H9 (cell line): ENCODE measurements around the gene CAMTA1. TPM values are rescaled to one million over a fixed set of nuclear protein-coding genes. Genes with fewer than 3 reads are reported as not detected.

Experiments used
- DNase-seq: peaks from one replicate; pipeline ENCODE4 v3.0.0-alpha.2; 2017
- H2AFZ ChIP-seq: one replicate; pipeline ENCODE4 v1.6.1; 2013; ENCODE audit warnings: mild to moderate bottlenecking, low read length, control low read depth, moderate library complexity
- H2AK5ac ChIP-seq: 2 replicates; pipeline ENCODE4 v1.6.1; 2013; ENCODE audit warnings: low read length, control low read depth, mixed read lengths; ENCODE audit not compliant: insufficient read length
- H2BK120ac ChIP-seq: one replicate; pipeline ENCODE4 v1.6.1; 2013; ENCODE audit warnings: low read depth, mild to moderate bottlenecking, low read length, control low read depth, inconsistent platforms; ENCODE audit not compliant: poor library complexity, severe bottlenecking
- H2BK12ac ChIP-seq: 2 replicates; pipeline ENCODE4 v1.6.1; 2013; ENCODE audit warnings: low read length, control low read depth, mixed read lengths, low read depth; ENCODE audit not compliant: insufficient read length
- H2BK15ac ChIP-seq: 2 replicates; pipeline ENCODE4 v1.6.1; 2013; ENCODE audit warnings: low read depth, low read length, control low read depth
- H2BK20ac ChIP-seq: one replicate; pipeline ENCODE4 v1.6.1; 2013; ENCODE audit warnings: low read depth, mild to moderate bottlenecking, low read length, control low read depth, inconsistent platforms; ENCODE audit not compliant: poor library complexity, severe bottlenecking
- H2BK5ac ChIP-seq: 2 replicates; pipeline ENCODE4 v1.6.1; 2013; ENCODE audit warnings: low read length, control low read depth, mixed read lengths; ENCODE audit not compliant: insufficient read length
- H3K14ac ChIP-seq: 2 replicates; pipeline ENCODE4 v1.6.1; 2013; ENCODE audit warnings: low read length, control low read depth; ENCODE audit not compliant: insufficient read depth
- H3K18ac ChIP-seq: 2 replicates; pipeline ENCODE4 v1.6.1; 2013; ENCODE audit warnings: low read depth, mild to moderate bottlenecking, mixed read lengths, low read length, control low read depth; ENCODE audit not compliant: insufficient read length
- H3K23ac ChIP-seq: 2 replicates; pipeline ENCODE4 v1.6.1; 2013; ENCODE audit warnings: low read length, control low read depth, mixed read lengths, low read depth; ENCODE audit not compliant: insufficient read length
- H3K23me2 ChIP-seq: 2 replicates; pipeline ENCODE4 v1.6.1; 2013; ENCODE audit warnings: low read depth, mild to moderate bottlenecking, mixed read lengths, low read length, control low read depth; ENCODE audit not compliant: insufficient read length, poor library complexity, severe bottlenecking
- H3K27ac ChIP-seq: 2 replicates; pipeline ENCODE4 v1.5.1; 2013; ENCODE audit warnings: low read length, control low read depth, mixed read lengths, low read depth; ENCODE audit not compliant: insufficient read length
- H3K27me3 ChIP-seq: 2 replicates; pipeline ENCODE4 v1.6.1; 2013; ENCODE audit warnings: low read length, control low read depth, inconsistent platforms; ENCODE audit not compliant: insufficient read depth
- H3K4ac ChIP-seq: 2 replicates; pipeline ENCODE4 v1.6.1; 2013; ENCODE audit warnings: low read depth, mild to moderate bottlenecking, control low read depth, inconsistent platforms, low read length, moderate library complexity
- H3K4me1 ChIP-seq: 2 replicates; pipeline ENCODE4 v1.6.1; 2013; ENCODE audit warnings: low read length, control low read depth, inconsistent platforms; ENCODE audit not compliant: insufficient read depth
- H3K4me2 ChIP-seq: 2 replicates; pipeline ENCODE4 v1.6.1; 2013; ENCODE audit warnings: low read length, control low read depth, mixed read lengths; ENCODE audit not compliant: insufficient read length, insufficient read depth
- H3K56ac ChIP-seq: 2 replicates; pipeline ENCODE4 v1.6.1; 2013; ENCODE audit warnings: low read depth, mild to moderate bottlenecking, mixed read lengths, low read length, control low read depth; ENCODE audit not compliant: insufficient read length
- H3K79me1 ChIP-seq: 2 replicates; pipeline ENCODE4 v1.6.1; 2013; ENCODE audit warnings: low read depth, mild to moderate bottlenecking, moderate library complexity, low read length, control low read depth, inconsistent platforms; ENCODE audit not compliant: insufficient read depth, poor library complexity, severe bottlenecking
- H3K79me2 ChIP-seq: 2 replicates; pipeline ENCODE4 v1.6.1; 2013; ENCODE audit warnings: low read length, control low read depth, inconsistent platforms; ENCODE audit not compliant: insufficient read depth
- H3K9ac ChIP-seq: 2 replicates; pipeline ENCODE4 v1.6.1; 2013; ENCODE audit warnings: low read length, control low read depth, mixed read lengths; ENCODE audit not compliant: insufficient read length; ENCODE audit errors: extremely low read depth
- H3K9me3 ChIP-seq: one replicate; pipeline ENCODE4 v1.6.1; 2013; ENCODE audit warnings: low read depth, low read length, inconsistent platforms; ENCODE audit not compliant: control insufficient read depth
- H3T11ph ChIP-seq: one replicate; pipeline ENCODE4 v1.6.1; 2013; ENCODE audit warnings: mild to moderate bottlenecking, low read length, control low read depth, inconsistent platforms
- H4K20me1 ChIP-seq: one replicate; pipeline ENCODE4 v1.6.1; 2013; ENCODE audit not compliant: control insufficient read depth, insufficient read length, insufficient read depth
- H4K5ac ChIP-seq: 2 replicates; pipeline ENCODE4 v1.6.1; 2013; ENCODE audit warnings: low read depth, mild to moderate bottlenecking, mixed read lengths, low read length, control low read depth; ENCODE audit not compliant: insufficient read length
- H4K8ac ChIP-seq: replicated peaks from 2 replicates; pipeline ENCODE4 v1.6.1; 2013; ENCODE audit warnings: low read length, control low read depth, mixed read lengths, low read depth; ENCODE audit not compliant: insufficient read length
- H4K91ac ChIP-seq: 2 replicates; pipeline ENCODE4 v1.6.1; 2013; ENCODE audit warnings: low read depth, mild to moderate bottlenecking, moderate library complexity, mixed read lengths, low read length, control low read depth; ENCODE audit not compliant: insufficient read length
- H3K27ac Mint-ChIP-seq, 3 experiments: 2 replicates in 2 of 3; 3 replicates in 1 of 3; pipeline ENCODE4 v1.8.0; 2020 to 2021; ENCODE audit warnings: mixed read lengths in 3 of 3, mild to moderate bottlenecking in 1 of 3, moderate library complexity in 1 of 3
- H3K27me3 Mint-ChIP-seq: 2 replicates; pipeline ENCODE4 v1.8.0; 2021; ENCODE audit warnings: low read depth, mild to moderate bottlenecking, moderate library complexity, mixed read lengths
- H3K36me3 Mint-ChIP-seq, 3 experiments: 2 replicates in 2 of 3; 3 replicates in 1 of 3; pipeline ENCODE4 v1.8.0; 2020 to 2021; ENCODE audit warnings: low read depth in 3 of 3, mixed read lengths in 3 of 3; ENCODE audit not compliant: insufficient read depth in 1 of 3
- H3K4me1 Mint-ChIP-seq, 2 experiments: 2 replicates each; pipeline ENCODE4 v1.8.0; 2020; ENCODE audit warnings: mixed read lengths in 2 of 2
- H3K4me3 Mint-ChIP-seq, 2 experiments: 2 replicates in 1 of 2; 3 replicates in 1 of 2; pipeline ENCODE4 v1.8.0; 2020 to 2021; ENCODE audit warnings: mild to moderate bottlenecking in 2 of 2, mixed read lengths in 2 of 2, moderate library complexity in 1 of 2
- H3K9me3 Mint-ChIP-seq, 2 experiments: 2 replicates in 1 of 2; 3 replicates in 1 of 2; pipeline ENCODE4 v1.8.0; 2020; ENCODE audit warnings: mild to moderate bottlenecking in 2 of 2, mixed read lengths in 2 of 2, moderate library complexity in 1 of 2
- CTCF ChIP-seq: fragments of 200-600 bp; sonication (generic); conservative IDR thresholded peaks from 3 replicates; pipeline ENCODE4 v1.8.0; 2021; ENCODE audit warnings: antibody characterized with exemption, mild to moderate bottlenecking
- WGBS: extraction: QIAGEN DNeasy Blood & Tissue Kit; methylation state at CpG from one replicate; pipeline ENCODE4 v1.1.7; 2013; ENCODE audit warnings: missing lambda C conversion rate, low lambda C conversion rate, mixed read lengths; ENCODE audit not compliant: insufficient read length; ENCODE audit errors: extremely low coverage; 5-methylcytosine and 5-hydroxymethylcytosine counted together
- total RNA-seq: library from RNA; stranded (reverse); gene quantifications from 2 replicates; pipeline ENCODE4 v1.2.1, GENCODE V29; 2021

The CAMTA1 gene
- total RNA-seq, 1 experiment from 2014 or later: 115 TPM

- Histone ChIP-seq H4K8ac (no peak overlapping the region), H3K27me3 (no peaks in the 10 kb centered on the region), H3K18ac (no peak overlapping the region), H4K5ac (no peak overlapping the region), H3K79me1 (no peaks in the 10 kb centered on the region), H2BK12ac (no peak overlapping the region), H3K23me2 (no peaks in the 10 kb centered on the region), H3K4ac (no peak overlapping the region), H3K4me2 (no peak overlapping the region), H3K4me1 (peaks cover 9% of the 10 kb centered on the region; the same call in 1 of the 2 replicates), H3K79me2 (no peaks in the 10 kb centered on the region), H3K56ac (no peak overlapping the region), H3K9ac (no peak overlapping the region), H3K27ac (no peak overlapping the region), H3T11ph (no peak overlapping the region), H3K14ac (no peak overlapping the region), H2AK5ac (no peak overlapping the region), H2BK5ac (no peak overlapping the region), H2BK15ac (no peak overlapping the region), H2AFZ (no peak overlapping the region), H2BK120ac (no peak overlapping the region), H3K23ac (no peak overlapping the region), H4K20me1 (no peaks in the 10 kb centered on the region), H4K91ac (no peak overlapping the region), H2BK20ac (no peak overlapping the region), H3K9me3 (no peaks in the 10 kb centered on the region)
- H3K4me1 Mint-ChIP-seq: peaks cover 28 to 33% of the 10 kb centered on the region in 2 experiments
- TF ChIP-seq CTCF: no peak
- no peak overlapping the region for H3K27ac Mint-ChIP-seq
- H3K36me3 Mint-ChIP-seq: peaks cover 2 to 8% (median 7%) of the 10 kb centered on the region in 3 experiments; a peak in 5 of 7 replicates
- no peak overlapping the region for H3K4me3 Mint-ChIP-seq
- H3K9me3 Mint-ChIP-seq: peaks cover 8 to 15% of the 10 kb centered on the region in 2 experiments; a peak in 4 of 5 replicates
- no CpG with 5 or more reads among the region's 2 CpGs for WGBS
- no peak for DNase-seq
- no peaks in the 10 kb centered on the region for H3K27me3 Mint-ChIP-seq
These were observed 492.8 kb downstream of the CAMTA1 start for GRCh38 chr1:7278045-7278444.
